HG03558 (cell line): Measurements from ENCODE around the gene RNF39.

Experiments used
- ATAC-seq: cut with Tn5 transposase; IDR thresholded peaks from one replicate; pipeline ENCODE4 v1.9.1; 2021; ENCODE audit warnings: moderate number of reproducible peaks; ENCODE audit not compliant: unreplicated experiment; ENCODE audit errors: extremely low read depth

RNF39 gene

DNA sequence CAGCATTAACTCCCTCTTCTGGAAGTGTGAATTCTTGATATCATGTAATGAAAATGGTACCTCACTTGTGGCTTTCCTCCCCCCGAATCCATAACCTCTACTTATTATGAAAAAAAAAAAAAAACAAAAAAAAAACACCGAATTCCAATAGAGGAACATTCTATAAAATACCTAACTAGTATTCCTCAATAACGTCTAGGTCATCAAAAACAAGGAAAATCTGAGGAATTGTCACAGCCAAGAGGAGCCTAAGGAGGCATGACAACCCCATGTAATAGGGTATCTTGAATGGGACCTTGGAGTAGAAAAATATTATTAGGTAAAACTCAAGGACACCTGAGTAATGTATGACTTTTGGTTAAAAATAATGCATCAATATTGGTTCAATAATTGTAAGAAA lies 53.4 kb downstream of the RNF39 start:
- ATAC-seq: no peak

DNA sequence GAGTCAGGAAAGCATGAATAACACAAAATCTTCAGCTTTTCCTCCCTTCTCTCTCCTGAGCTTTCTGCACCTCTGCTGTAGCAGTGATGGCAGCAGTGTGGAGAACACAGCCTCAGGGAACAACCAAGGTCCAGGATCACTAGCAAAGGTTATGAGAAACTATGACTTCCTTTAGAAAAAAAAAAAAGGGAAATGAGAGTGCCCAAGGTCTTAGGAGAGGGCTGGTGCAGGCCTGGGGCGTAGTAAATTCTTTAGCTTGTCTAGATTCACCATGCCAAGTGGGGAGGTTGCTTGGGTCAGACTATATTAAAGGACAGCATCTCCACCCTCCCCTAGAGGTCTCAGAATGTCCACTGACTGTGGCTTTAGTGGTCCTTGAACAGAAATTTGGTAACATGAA lies 54.9 kb downstream of the RNF39 start:
- no peak for ATAC-seq
